OCI-M2 (cell line): ENCODE measurements around the gene PANX3.

Experiments
- DNase-seq: peaks from one replicate; lab custom pipeline; 2025; ENCODE audit not compliant: unreplicated experiment; lab: John Stamatoyannopoulos, UW

PANX3 gene

GRCh38 chr11:124656774-124657630 lies 45.8 kb downstream of the PANX3 start:
- no peak for DNase-seq

GRCh38 chr11:124657904-124658303 lies 46.7 kb downstream of the PANX3 start:
- DNase-seq, result no peak

DNA sequence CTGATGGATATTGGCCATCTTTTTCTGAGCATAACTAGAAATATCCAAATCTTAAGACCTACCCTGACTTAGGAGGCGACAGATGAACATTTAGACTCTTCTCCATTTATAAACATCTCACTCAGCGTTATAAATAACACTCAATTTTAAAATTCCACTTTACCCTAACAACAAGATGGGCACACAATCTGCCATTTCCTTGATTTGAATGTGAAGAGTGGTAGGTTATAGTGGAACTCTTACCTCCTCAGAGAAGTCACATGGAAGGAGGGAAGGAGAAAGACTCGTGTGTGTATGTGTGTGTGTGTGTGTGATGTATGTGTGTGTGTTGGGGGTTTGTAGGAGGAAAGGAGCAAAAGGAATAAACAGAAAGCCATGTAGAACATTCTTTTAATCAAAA lies 47.3 kb downstream of the PANX3 start:
- no peak for DNase-seq

DNA sequence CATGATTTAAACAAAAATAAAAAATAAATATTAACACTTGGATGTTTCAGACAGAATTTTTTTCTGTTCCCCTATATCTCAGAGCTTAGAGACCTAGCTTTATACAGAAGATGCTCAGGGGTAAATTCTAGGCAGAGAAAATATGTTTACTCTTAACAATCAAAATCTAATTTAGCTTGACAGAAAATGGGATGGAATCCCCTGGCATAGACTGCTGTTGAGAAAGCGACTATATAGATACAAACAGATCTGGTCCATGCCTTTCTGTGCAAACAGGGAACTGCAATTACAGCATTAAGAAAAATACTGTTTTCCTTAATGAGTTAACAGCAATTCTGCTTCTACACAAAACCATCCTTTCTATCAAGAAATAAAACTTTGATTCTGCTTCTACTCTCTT lies 47.8 kb downstream of the PANX3 start:
- DNase-seq, result no peak

GRCh38 chr11:124661553-124661952 lies 50.3 kb downstream of the PANX3 start:
- DNase-seq, result no peak

- no peak for DNase-seq
Measured at GRCh38 chr11:124662106-124662505, 50.9 kb downstream of the PANX3 start.

DNA sequence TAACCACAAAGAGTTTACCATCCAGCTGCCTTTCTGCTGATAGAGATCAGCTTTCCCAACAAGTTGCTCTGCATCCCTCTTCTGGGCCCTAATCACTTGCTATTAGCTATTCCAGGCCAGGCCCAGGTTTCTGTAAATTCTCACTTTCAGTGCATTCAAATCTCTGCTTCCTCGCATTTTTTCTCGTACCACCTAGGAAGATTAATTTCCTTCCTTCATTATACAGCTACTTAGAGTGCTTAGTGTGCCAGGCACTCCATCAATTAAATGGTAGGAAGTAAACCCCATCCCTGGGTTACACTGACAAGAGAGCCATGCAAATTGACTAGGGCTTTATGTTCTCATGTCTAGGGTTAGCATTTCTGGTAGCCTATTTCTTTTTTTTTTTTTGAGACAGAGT lies 52.6 kb downstream of the PANX3 start:
- no peak for DNase-seq

GRCh38 chr11:124667601-124668000 lies 56.4 kb downstream of the PANX3 start:
- no peak for DNase-seq

GRCh38 chr11:124669193-124669592 lies 58.0 kb downstream of the PANX3 start:
- DNase-seq, result no peak
